PFSK-1 (cell line): ENCODE measurements around the gene AK3.

Experiments used
- FOXP2 ChIP-seq: optimal IDR thresholded peaks from 2 replicates; pipeline ENCODE3; 2011; ENCODE audit warnings: borderline replicate concordance, control low read depth, inconsistent platforms; ENCODE audit not compliant: insufficient read depth; ENCODE audit errors: extremely low read length, extremely low read depth
- POLR2AphosphoS5 ChIP-seq: IDR thresholded peaks from 2 replicates; pipeline ENCODE4 v1.6.1; 2012; ENCODE audit warnings: low read depth, mild to moderate bottlenecking, control low read depth, low read length, moderate library complexity
- SIN3A ChIP-seq: IDR thresholded peaks from 2 replicates; pipeline ENCODE4 v1.6.1; 2012; ENCODE audit warnings: mild to moderate bottlenecking, low read length, moderate library complexity, borderline replicate concordance; ENCODE audit not compliant: insufficient read depth
- TAF1 ChIP-seq: IDR thresholded peaks from 2 replicates; pipeline ENCODE4 v1.6.1; 2012; ENCODE audit warnings: low read length, control low read depth, borderline replicate concordance; ENCODE audit not compliant: insufficient read depth
- TF ChIP-seq, protein P1 (sequence below), 2 experiments: IDR thresholded peaks; 2 replicates each; pipeline versions ENCODE4 v1.6.1 to v1.8.0; 2011 to 2012; ENCODE audit warnings: low read depth in 2 of 2, low read length in 2 of 2, control low read depth in 1 of 2, inconsistent platforms in 1 of 2, mild to moderate bottlenecking in 1 of 2, moderate library complexity in 1 of 2; ENCODE audit not compliant: insufficient read depth in 1 of 2

The AK3 gene

DNA sequence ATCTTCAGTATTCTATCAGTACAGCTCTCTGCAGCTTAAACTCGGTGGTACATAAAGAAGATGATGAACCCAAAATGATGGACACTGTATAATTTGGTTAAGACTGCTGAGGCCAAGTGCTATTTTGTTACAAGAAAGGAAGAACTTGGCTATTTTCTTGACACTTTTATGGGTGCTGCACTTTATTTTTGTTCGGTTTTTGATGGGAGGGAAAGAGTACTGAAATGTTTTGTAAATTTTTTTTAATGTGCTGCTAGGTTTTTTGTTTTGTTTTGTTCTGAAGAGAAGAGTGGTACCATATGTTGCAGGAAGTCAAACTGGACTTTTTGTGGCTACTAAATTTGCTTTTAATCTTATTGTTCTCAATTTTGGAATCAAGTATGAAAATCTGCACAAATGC, 35.0 kb downstream of the AK3 start:
- TF ChIP-seq, protein P1, sequence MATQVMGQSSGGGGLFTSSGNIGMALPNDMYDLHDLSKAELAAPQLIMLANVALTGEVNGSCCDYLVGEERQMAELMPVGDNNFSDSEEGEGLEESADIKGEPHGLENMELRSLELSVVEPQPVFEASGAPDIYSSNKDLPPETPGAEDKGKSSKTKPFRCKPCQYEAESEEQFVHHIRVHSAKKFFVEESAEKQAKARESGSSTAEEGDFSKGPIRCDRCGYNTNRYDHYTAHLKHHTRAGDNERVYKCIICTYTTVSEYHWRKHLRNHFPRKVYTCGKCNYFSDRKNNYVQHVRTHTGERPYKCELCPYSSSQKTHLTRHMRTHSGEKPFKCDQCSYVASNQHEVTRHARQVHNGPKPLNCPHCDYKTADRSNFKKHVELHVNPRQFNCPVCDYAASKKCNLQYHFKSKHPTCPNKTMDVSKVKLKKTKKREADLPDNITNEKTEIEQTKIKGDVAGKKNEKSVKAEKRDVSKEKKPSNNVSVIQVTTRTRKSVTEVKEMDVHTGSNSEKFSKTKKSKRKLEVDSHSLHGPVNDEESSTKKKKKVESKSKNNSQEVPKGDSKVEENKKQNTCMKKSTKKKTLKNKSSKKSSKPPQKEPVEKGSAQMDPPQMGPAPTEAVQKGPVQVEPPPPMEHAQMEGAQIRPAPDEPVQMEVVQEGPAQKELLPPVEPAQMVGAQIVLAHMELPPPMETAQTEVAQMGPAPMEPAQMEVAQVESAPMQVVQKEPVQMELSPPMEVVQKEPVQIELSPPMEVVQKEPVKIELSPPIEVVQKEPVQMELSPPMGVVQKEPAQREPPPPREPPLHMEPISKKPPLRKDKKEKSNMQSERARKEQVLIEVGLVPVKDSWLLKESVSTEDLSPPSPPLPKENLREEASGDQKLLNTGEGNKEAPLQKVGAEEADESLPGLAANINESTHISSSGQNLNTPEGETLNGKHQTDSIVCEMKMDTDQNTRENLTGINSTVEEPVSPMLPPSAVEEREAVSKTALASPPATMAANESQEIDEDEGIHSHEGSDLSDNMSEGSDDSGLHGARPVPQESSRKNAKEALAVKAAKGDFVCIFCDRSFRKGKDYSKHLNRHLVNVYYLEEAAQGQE (IDR thresholded peaks at IDR 0.05; ENCODE audit: insufficient read depth in 1 of 2, low read depth in 2 of 2, low read length in 2 of 2), result no peak
- TF ChIP-seq POLR2AphosphoS5, result no peak
- TF ChIP-seq SIN3A, result no peak
- TF ChIP-seq TAF1, result no peak
- TF ChIP-seq FOXP2, result no peak

DNA sequence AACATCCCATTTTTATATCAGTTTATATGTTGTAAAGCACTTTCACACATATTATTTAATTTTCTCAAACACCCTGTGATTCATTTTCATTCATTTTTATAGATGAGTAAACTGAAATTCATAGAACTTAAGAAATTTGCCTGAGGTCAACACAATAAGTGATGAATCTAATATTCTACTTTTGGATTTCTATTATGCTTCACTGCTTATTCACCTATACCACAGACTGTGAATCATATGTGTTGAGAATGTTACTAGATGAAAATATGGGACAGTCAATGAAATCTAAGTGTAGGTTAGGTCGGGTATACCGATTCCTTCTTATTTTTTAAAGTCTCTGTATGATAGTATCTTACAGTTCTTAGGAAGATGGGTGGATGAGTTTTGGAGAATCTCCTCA, 36.9 kb downstream of the AK3 start:
- TF ChIP-seq POLR2AphosphoS5 (no peak), FOXP2 (no peak), TAF1 (no peak), SIN3A (no peak)
- TF ChIP-seq, protein P1 (IDR thresholded peaks at IDR 0.05; ENCODE audit: insufficient read depth in 1 of 2, low read depth in 2 of 2, low read length in 2 of 2), result no peak

DNA sequence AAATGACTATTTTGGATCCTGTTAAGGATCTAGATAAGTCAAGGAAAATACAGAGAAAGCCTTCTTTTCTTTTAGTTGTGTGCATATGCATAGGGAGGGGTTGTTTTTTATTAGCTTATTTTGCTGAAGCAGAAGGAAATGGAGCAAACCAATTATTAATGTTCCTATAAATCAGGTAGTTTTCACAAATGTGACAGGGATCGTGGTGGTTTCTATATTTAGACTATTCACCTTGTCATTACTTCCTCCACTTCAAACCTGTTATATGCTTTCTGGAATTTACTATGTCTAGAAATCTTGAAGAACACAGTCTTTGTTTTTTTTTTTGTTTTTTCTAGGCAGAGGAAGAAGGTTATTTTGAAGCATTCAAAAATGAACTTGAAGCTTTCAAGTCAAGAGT, 39.5 kb downstream of the AK3 start:
- TF ChIP-seq, protein P1 (IDR thresholded peaks at IDR 0.05; ENCODE audit: insufficient read depth in 1 of 2, low read depth in 2 of 2, low read length in 2 of 2), result no peak
- TF ChIP-seq FOXP2 (no peak), SIN3A (no peak), TAF1 (no peak), POLR2AphosphoS5 (no peak)

DNA sequence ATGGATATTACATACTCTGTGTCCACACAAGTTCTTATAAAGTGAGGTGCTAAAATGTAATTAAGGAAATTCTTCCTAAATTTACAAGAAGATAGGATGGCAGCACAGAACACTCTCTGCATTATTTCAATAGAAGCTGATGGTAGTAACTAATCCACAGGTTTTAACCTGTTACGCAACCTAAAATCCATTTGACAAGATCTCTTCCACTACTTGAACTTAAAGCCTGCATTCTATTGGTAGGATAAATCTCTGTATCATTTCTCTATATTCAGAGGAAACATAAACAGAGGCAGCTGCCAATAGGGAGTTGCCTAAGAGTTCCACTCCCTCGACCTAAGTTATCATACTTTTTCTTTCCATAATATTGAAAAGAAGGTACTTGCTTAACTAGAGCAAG, 40.1 kb downstream of the AK3 start:
- TF ChIP-seq SIN3A (no peak), FOXP2 (no peak), POLR2AphosphoS5 (no peak), TAF1 (no peak)
- TF ChIP-seq, protein P1 (IDR thresholded peaks at IDR 0.05; ENCODE audit: insufficient read depth in 1 of 2, low read depth in 2 of 2, low read length in 2 of 2), result no peak

DNA sequence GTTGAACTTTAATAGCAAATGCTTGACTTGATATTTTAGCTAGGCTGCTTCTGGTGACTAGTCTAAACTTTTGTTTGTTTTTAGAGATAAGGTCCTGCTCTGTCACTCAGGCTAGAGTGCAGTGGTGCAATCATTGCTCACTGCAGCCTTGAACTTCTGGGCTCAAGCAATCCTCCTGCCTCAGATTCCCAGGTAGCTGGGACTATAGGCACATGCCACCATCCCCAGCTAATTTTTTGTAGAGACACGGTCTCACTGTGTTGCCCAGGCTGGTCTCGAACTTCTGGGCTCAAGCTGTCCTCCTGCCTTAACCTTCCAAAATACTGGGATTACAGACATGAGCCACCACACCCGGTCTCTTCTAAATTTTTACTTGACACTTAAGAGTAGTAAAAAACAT, 40.9 kb downstream of the AK3 start:
- TF ChIP-seq, protein P1 (IDR thresholded peaks at IDR 0.05; ENCODE audit: insufficient read depth in 1 of 2, low read depth in 2 of 2, low read length in 2 of 2), result no peak
- no peak for TF ChIP-seq SIN3A
- no peak for TF ChIP-seq POLR2AphosphoS5
